ENCODE measurements around the gene SH2D5. TPM values are rescaled to one million over a fixed set of nuclear protein-coding genes. Genes with fewer than 3 reads are reported as not detected.

The SH2D5 gene
- total RNA-seq, 1 experiment from 2014 or later: 7.1 TPM

DNA sequence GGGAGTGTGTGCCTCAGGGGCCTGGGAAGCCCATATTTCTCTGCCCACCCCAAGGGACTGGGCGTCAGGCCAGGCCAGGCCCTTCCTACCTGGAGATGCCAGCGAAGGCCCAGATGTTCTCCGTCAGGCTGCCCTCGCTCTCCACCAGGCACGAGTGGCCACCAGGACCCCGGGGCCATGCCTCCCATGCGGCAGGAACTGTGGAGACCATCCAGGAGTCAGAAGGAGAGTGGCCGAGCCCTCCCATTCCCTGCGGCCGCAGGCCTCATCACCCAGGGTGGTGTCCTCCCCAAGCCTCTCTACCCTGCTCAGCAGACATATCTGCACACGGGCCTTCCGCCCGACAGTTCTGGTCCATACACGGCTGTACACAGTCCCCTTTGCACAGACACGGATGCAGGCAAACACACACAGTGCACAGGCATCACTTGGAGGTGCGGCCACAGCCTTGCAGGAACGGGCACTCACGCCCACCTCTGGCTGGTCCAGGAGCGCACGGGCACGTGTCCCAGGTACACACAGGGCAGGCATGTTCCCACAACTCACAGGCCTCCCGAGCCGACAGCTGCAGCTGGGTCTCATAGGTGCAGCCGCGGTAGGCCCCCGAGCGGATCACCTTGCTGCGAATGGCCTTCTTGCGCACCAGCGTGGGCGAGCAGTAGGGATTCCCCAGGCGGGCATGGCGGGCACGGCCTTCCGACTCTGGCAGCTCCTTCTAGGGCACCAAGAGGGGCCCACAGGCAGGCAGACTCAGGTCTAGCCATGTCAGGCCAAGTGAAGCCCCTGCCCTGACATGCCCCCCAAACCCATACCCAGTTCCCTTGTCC lies 8.8 kb downstream of the SH2D5 start:
- H3K4me2 ChIP-seq (ENCODE audit: low read length): no peak overlapping the region
- ChIA-PET POLR2A (ENCODE audit: unreplicated experiment) (no interaction called here), CTCF (no interaction called here)
- no peaks in the 10 kb centered on the region for H3K79me2 ChIP-seq (ENCODE audit: low read length)
- H3K9me2 ChIP-seq (replicated peaks; ENCODE audit: low read length): no peaks in the 10 kb centered on the region
- no peak overlapping the region for H3K27ac ChIP-seq (ENCODE audit: low read length)
- H3K4me1 ChIP-seq (ENCODE audit: insufficient read depth, low read length): peaks cover 2% of the 10 kb centered on the region; the same call in 1 of the 2 replicates
- no peak overlapping the region for H3K9ac ChIP-seq (ENCODE audit: low read length)
- no peaks in the 10 kb centered on the region for H3F3A ChIP-seq (ENCODE audit: low read length, unreplicated experiment)
- no TSS peak for BruUV-seq (replicated peaks)
- DNase-seq: no peak
- no peak for ATAC-seq
- intact Hi-C loops (cut with micrococcal nuclease): no loop called here
- H3K36me3 ChIP-seq (ENCODE audit: low read depth, low read length): no peaks in the 10 kb centered on the region
- TF ChIP-seq, protein P1, sequence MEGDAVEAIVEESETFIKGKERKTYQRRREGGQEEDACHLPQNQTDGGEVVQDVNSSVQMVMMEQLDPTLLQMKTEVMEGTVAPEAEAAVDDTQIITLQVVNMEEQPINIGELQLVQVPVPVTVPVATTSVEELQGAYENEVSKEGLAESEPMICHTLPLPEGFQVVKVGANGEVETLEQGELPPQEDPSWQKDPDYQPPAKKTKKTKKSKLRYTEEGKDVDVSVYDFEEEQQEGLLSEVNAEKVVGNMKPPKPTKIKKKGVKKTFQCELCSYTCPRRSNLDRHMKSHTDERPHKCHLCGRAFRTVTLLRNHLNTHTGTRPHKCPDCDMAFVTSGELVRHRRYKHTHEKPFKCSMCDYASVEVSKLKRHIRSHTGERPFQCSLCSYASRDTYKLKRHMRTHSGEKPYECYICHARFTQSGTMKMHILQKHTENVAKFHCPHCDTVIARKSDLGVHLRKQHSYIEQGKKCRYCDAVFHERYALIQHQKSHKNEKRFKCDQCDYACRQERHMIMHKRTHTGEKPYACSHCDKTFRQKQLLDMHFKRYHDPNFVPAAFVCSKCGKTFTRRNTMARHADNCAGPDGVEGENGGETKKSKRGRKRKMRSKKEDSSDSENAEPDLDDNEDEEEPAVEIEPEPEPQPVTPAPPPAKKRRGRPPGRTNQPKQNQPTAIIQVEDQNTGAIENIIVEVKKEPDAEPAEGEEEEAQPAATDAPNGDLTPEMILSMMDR (conservative IDR thresholded peaks at IDR 0.05; ENCODE audit: low read depth, low read length): no peak
- H2AFZ ChIP-seq (ENCODE audit: low read length): no peak overlapping the region
- H3K27me3 ChIP-seq (ENCODE audit: low read length): no peaks in the 10 kb centered on the region
- H4K20me1 ChIP-seq (ENCODE audit: low read length): no peaks in the 10 kb centered on the region
- no peak overlapping the region for H3K4me3 ChIP-seq (ENCODE audit: low read length)
- no peaks in the 10 kb centered on the region for H3K9me3 ChIP-seq (ENCODE audit: low read length)

DNA sequence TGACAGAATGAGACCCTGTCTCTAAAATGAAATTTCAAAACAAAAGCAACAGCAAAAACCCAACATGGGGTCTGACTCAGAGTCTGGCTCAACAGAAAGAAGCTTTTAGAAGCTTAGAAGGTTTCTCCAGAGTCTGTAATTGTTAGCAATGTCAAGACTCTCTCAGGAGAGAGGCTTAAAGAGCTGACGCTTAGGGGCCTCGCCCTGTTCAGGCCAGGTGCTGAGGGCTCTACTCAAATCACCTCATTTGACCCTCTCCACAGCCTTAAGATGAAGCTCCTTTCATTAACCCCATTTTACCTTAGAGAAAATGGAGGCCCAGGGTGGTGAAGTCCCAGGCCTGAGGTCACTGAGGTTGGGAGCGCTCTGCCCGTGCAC lies 9.4 kb downstream of the SH2D5 start:
- H2AFZ ChIP-seq (ENCODE audit: low read length): no peak overlapping the region
- BruUV-seq (replicated peaks): no TSS peak
- H3K79me2 ChIP-seq (ENCODE audit: low read length): no peaks in the 10 kb centered on the region
- no peak overlapping the region for H3K4me2 ChIP-seq (ENCODE audit: low read length)
- ATAC-seq (no peak), DNase-seq (no peak)
- TF ChIP-seq EZH2 (IDR thresholded peaks at IDR 0.05; ENCODE audit: low read length, unreplicated experiment): no peak
- TF ChIP-seq, protein P1 (conservative IDR thresholded peaks at IDR 0.05; ENCODE audit: low read depth, low read length): no peak
- no peak for TF ChIP-seq EZH2phosphoT487 (IDR thresholded peaks at IDR 0.05; ENCODE audit: borderline replicate concordance, low read length)
- H3K4me1 ChIP-seq (ENCODE audit: insufficient read depth, low read length): peaks cover 2% of the 10 kb centered on the region; the same call in 1 of the 2 replicates
- no peaks in the 10 kb centered on the region for H3K36me3 ChIP-seq (ENCODE audit: low read depth, low read length)
- H3K9me2 ChIP-seq (replicated peaks; ENCODE audit: low read length): no peaks in the 10 kb centered on the region
- no peaks in the 10 kb centered on the region for H4K20me1 ChIP-seq (ENCODE audit: low read length)
- H3K4me3 ChIP-seq (ENCODE audit: low read length): no peak overlapping the region
- ChIA-PET CTCF (no interaction called here), POLR2A (ENCODE audit: unreplicated experiment) (no interaction called here)
- no peaks in the 10 kb centered on the region for H3K27me3 ChIP-seq (ENCODE audit: low read length)
- intact Hi-C loops (cut with micrococcal nuclease): no loop called here
- no peak overlapping the region for H3K9ac ChIP-seq (ENCODE audit: low read length)
- H3F3A ChIP-seq (ENCODE audit: low read length, unreplicated experiment): no peaks in the 10 kb centered on the region
- H3K9me3 ChIP-seq (ENCODE audit: low read length): no peaks in the 10 kb centered on the region
- no peak overlapping the region for H3K27ac ChIP-seq (ENCODE audit: low read length)
